ENCODE measurements around the gene PPARA. TPM values are rescaled to one million over a fixed set of nuclear protein-coding genes. Genes with fewer than 3 reads are reported as not detected.

PPARA gene
- total RNA-seq, 1 donor from 2014 or later: 7.5 TPM

- no peak for DNase-seq (ENCODE audit: low read depth, low spot score)
Observed at GRCh38 chr22:46290843-46291785, 140.8 kb downstream of the PPARA start.

- no peak for DNase-seq (ENCODE audit: low read depth, low spot score)
Observed at GRCh38 chr22:46292173-46292572, 141.8 kb downstream of the PPARA start.

- DNase-seq (ENCODE audit: low read depth, low spot score): no peak
Observed at GRCh38 chr22:46292732-46293131, 142.4 kb downstream of the PPARA start.

Other genes with a start within 250 kb of the PPARA start
- not detected in 2 replicates for gene WNT7B, start 173.4 kb upstream of the PPARA start, total RNA-seq
- gene CDPF1, start 99.8 kb downstream of the PPARA start, total RNA-seq: 10.6 and 11.0 TPM in 2 replicates
- gene PKDREJ, start 112.8 kb downstream of the PPARA start, total RNA-seq: under 0.01 and 0.04 TPM in 2 replicates
- 27.6 and 28.2 TPM in 2 replicates for gene TTC38, start 117.5 kb downstream of the PPARA start, total RNA-seq
- 8.6 and 15.4 TPM in 2 replicates for gene GTSE1, start 146.3 kb downstream of the PPARA start, total RNA-seq
- 28.4 and 37.5 TPM in 2 replicates for gene TRMU, start 185.2 kb downstream of the PPARA start, total RNA-seq